ENCODE data around the gene CATSPER2.
"Not testable (repeated sequence)": the region's sequence is repeated elsewhere in the genome, so short reads cannot be mapped to it uniquely, and the experiment has no call there.

The CATSPER2 gene

GRCh38 chr15:43593328-43594190 is 55.1 kb downstream of the CATSPER2 start, which contains the start of gene CKMT1B:
Gene CKMT1B (plus strand): TSS chr15:43594027. CDS start chr15:43594219, 192 bp downstream.
- DNase-seq; intact Hi-C loops (cut with DNase I): not testable (repeated sequence)

DNA sequence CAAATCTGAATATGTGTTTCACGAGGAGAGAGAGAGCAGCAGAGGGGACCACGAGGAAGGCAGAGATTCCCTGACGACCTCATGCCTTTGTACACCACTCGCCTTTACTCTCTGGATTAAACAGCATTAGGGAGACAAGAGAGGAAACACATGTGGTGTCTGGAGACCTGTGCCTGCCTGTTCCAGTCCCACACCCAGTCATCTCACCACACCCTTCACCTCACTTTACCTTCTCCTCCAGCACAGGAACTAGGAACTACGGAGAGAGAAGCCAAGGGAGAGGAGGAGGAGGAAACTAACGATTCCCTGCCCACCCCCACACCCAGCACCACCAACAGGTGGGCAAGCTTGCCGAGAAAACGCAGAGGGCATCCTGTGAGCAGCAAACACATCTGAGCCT is 55.8 kb downstream of the CATSPER2 start:
- intact Hi-C loops (cut with DNase I); DNase-seq: not testable (repeated sequence)

GRCh38 chr15:43589778-43590466 is 58.7 kb downstream of the CATSPER2 start, which contains the start of gene PPIP5K1:
Gene PPIP5K1 (minus strand): TSS chr15:43590208. CDS start chr15:43584504, 5,704 bp downstream.
- DNase-seq; intact Hi-C loops (cut with DNase I): not testable (repeated sequence)
